ENCODE measurements around the gene GABRA4. TPM values are rescaled to one million over a fixed set of nuclear protein-coding genes. Genes with fewer than 3 reads are reported as not detected.

The GABRA4 gene
- total and polyA plus RNA-seq, 10 of the 15 experiments (the other 5 are each of a cell fraction or from before 2014, with no cell fraction given), result 0.69 to 14.6 (median 1.1) TPM

DNA sequence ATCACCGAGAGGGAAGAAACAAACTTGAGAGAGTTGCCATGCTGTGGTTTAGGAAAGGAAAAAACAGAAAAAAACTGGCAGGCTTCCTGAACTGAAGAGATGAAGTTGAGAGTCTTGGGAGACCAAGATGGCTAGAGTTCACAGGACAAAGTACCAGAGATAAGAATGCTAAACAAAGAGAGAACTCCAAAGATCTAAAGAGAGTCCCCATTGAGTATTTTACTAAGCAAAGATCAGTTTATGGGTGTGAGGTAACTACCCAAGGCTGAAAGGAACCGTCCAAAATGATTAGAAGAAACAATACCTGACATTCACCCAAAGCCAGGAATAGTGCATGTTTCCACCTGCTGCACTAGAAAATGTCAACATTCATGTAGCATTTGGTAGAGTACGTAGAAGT is 62.5 kb downstream of the GABRA4 start (continued):
- no peak for TF ChIP-seq EZH2 (IDR thresholded peaks at IDR 0.05; ENCODE audit: borderline replicate concordance, control insufficient read depth, low read depth, low read length)
- no peak for TF ChIP-seq TARDBP (IDR thresholded peaks at IDR 0.05; ENCODE audit: borderline replicate concordance)
- TF ChIP-seq NFYA (IDR thresholded peaks at IDR 0.05; ENCODE audit: borderline replicate concordance, low read depth, low read length), result no peak
- TF ChIP-seq TCF3 (IDR thresholded peaks at IDR 0.05; ENCODE audit: borderline replicate concordance, insufficient read depth, low read depth, low read length), result no peak
- TF ChIP-seq JUNB (IDR thresholded peaks at IDR 0.05), result no peak

DNA sequence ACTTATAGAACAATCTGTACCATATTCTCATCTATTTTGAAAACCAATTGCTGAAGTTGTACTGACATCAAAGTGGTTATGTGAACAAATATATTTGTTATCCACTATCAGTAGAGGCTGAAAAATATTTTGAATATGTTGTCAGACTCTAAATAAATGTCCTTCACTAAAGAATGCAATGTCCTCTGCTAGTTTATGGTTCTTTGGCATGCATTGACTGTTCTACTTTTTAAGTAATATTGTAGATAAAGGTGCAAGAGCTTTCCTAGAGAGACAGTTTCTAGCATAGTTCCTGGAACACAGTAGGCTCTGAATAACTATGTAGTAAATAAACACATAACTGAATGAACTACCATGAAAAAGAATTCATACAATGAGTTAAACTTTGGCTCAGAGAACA is 66.2 kb downstream of the GABRA4 start:
- ATAC-seq (no peak), DNase-seq (ENCODE audit: low read depth, low spot score) (no peak), FAIRE-seq (no peak)
- in situ Hi-C loops (cut with MboI), result no loop called here
- intact Hi-C loops (cut with micrococcal nuclease; ENCODE audit: unreplicated experiment), result no loop called here
- RAD21 ChIA-PET (ENCODE audit: unreplicated experiment), result interaction anchor here (1.0 to 1.2 kb wide), 2 partner anchors 194 to 196 kb away, joined by 3 to 6 read pairs; no protein-coding TSS in a partner anchor
- Histone ChIP-seq H3K9ac (ENCODE audit: control insufficient read depth, insufficient read depth, low read length) (no peak overlapping the region), H3K4me2 (ENCODE audit: control insufficient read depth, insufficient read depth) (no peak overlapping the region), H3K9me3 (replicated peaks; ENCODE audit: control insufficient read depth, insufficient read depth, low read length) (no peaks in the 10 kb centered on the region), H3K36me3 (ENCODE audit: control insufficient read depth in 2 of 2, insufficient read depth in 2 of 2, low read length in 1 of 2) (no peaks in the 10 kb centered on the region), H3K4me3 (no peak overlapping the region), H4K20me1 (ENCODE audit: control insufficient read depth, insufficient read depth) (no peaks in the 10 kb centered on the region), H3K27ac (ENCODE audit: control insufficient read depth, insufficient read depth) (no peak overlapping the region), H3K4me1 (ENCODE audit: control insufficient read depth, insufficient read depth, low read length) (no peaks in the 10 kb centered on the region), H2AFZ (ENCODE audit: control insufficient read depth, low read depth, low read length) (no peak overlapping the region), H3K79me2 (ENCODE audit: control insufficient read depth, insufficient read depth, low read length) (no peaks in the 10 kb centered on the region), H3K27me3 (replicated peaks in 1 of 2; ENCODE audit: control insufficient read depth in 2 of 2, insufficient read depth in 2 of 2, low read length in 1 of 2) (no peaks in the 10 kb centered on the region)
- no peak for TF ChIP-seq JUND (IDR thresholded peaks at IDR 0.05; ENCODE audit: low read depth, low read length)
- no peak for TF ChIP-seq MTA3 (IDR thresholded peaks at IDR 0.05; ENCODE audit: borderline replicate concordance, low read length)
- TF ChIP-seq BMI1 (IDR thresholded peaks at IDR 0.05; ENCODE audit: borderline replicate concordance), result no peak
- TF ChIP-seq, protein P1, sequence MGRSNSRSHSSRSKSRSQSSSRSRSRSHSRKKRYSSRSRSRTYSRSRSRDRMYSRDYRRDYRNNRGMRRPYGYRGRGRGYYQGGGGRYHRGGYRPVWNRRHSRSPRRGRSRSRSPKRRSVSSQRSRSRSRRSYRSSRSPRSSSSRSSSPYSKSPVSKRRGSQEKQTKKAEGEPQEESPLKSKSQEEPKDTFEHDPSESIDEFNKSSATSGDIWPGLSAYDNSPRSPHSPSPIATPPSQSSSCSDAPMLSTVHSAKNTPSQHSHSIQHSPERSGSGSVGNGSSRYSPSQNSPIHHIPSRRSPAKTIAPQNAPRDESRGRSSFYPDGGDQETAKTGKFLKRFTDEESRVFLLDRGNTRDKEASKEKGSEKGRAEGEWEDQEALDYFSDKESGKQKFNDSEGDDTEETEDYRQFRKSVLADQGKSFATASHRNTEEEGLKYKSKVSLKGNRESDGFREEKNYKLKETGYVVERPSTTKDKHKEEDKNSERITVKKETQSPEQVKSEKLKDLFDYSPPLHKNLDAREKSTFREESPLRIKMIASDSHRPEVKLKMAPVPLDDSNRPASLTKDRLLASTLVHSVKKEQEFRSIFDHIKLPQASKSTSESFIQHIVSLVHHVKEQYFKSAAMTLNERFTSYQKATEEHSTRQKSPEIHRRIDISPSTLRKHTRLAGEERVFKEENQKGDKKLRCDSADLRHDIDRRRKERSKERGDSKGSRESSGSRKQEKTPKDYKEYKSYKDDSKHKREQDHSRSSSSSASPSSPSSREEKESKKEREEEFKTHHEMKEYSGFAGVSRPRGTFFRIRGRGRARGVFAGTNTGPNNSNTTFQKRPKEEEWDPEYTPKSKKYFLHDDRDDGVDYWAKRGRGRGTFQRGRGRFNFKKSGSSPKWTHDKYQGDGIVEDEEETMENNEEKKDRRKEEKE (IDR thresholded peaks at IDR 0.05), result no peak
- no TSS peak for BruUV-seq (replicated peaks)
- POLR2A ChIA-PET, result no interaction called here
- SMC1A ChIA-PET (ENCODE audit: uncharacterized antibody, unreplicated experiment), result interaction anchor here (1.0 to 4.4 kb wide), 2 partner anchors 82 to 195 kb away, joined by 3 to 17 read pairs; no protein-coding TSS in a partner anchor
- CTCF ChIA-PET, result interaction anchor here (1.2 to 1.6 kb wide), 2 partner anchors 197 to 456 kb away, joined by 3 to 4 read pairs; no protein-coding TSS in a partner anchor
